Liver (tissue), 3 donors: ENCODE results near the gene RANGAP1.

ENCODE experiments used
- ATF3 ChIP-seq: IDR thresholded peaks from 2 replicates; pipeline ENCODE4 v1.6.1; 2016; ENCODE audit warnings: antibody characterized with exemption
- CTCF ChIP-seq: fragments of 150-350 bp; IDR thresholded peaks from 2 replicates; pipeline ENCODE4 v1.5.1; 2017; ENCODE audit warnings: improper control_type of control experiment, low read depth, low read length; ENCODE audit not compliant: missing input control
- EGR1 ChIP-seq, 2 donors: IDR thresholded peaks; 2 replicates each; pipeline ENCODE4 v1.6.1; 2016 to 2018; ENCODE audit warnings: antibody characterized with exemption in 2 of 2, low read depth in 2 of 2
- FOXA2 ChIP-seq: IDR thresholded peaks from 2 replicates; pipeline ENCODE4 v1.6.1; 2016; ENCODE audit warnings: antibody characterized with exemption
- JUND ChIP-seq, 2 donors: IDR thresholded peaks; 2 replicates each; pipeline ENCODE4 v1.6.1; 2016; ENCODE audit warnings: antibody characterized with exemption in 2 of 2
- MAX ChIP-seq: IDR thresholded peaks from 2 replicates; pipeline ENCODE4 v1.6.1; 2016; ENCODE audit warnings: antibody characterized with exemption
- NR2F2 ChIP-seq: IDR thresholded peaks from 2 replicates; pipeline ENCODE4 v1.6.1; 2016; ENCODE audit warnings: antibody characterized with exemption
- REST ChIP-seq: IDR thresholded peaks from 2 replicates; pipeline ENCODE4 v1.6.1; 2016; ENCODE audit warnings: antibody characterized with exemption, mild to moderate bottlenecking
- ZBTB33 ChIP-seq: IDR thresholded peaks from 2 replicates; pipeline ENCODE4 v1.6.1; 2016; ENCODE audit warnings: antibody characterized with exemption
- donor health status: healthy.
- donor health status: healthy.

GRCh38 chr22:41229215-41229614 is 56.8 kb downstream of the RANGAP1 start:
- TF ChIP-seq NR2F2 (no peak), JUND (IDR thresholded peaks at IDR 0.05) (no peak), REST (no peak), CTCF (no peak), MAX (no peak), EGR1 (IDR thresholded peaks at IDR 0.05; ENCODE audit: low read depth in 2 of 2) (no peak), ATF3 (no peak), FOXA2 (no peak), ZBTB33 (no peak)
